CD4-positive, alpha-beta T cell (primary cell): ENCODE measurements around the gene HOXC11. TPM values are rescaled to one million over a fixed set of nuclear protein-coding genes. Genes with fewer than 3 reads are reported as not detected.

ENCODE experiments used
- ATAC-seq: fragments of 200-7000 bp; cut with Tn5 transposase; one replicate; pipeline ENCODE4 v1.10.0; 2022; ENCODE audit warnings: mild to moderate bottlenecking; ENCODE audit not compliant: poor library complexity
- CTCF ChIA-PET: fragments of 350-600 bp; sonication (Branson Sonifier 250); formaldehyde crosslinking; loops from one replicate; lab custom pipeline; 2021; ENCODE audit warnings: antibody characterized with exemption, inconsistent platforms; lab: Charles Lee
- POLR2A ChIA-PET: fragments of 350-600 bp; sonication (Branson Sonifier 250); formaldehyde crosslinking; loops from one replicate; lab custom pipeline; 2021; ENCODE audit warnings: antibody characterized with exemption, inconsistent platforms; lab: Charles Lee
- DNase-seq, 14 experiments: peaks; one replicate each; pipeline ENCODE4 v3.0.0-alpha.2; 2013 to 2020; ENCODE audit warnings: mixed read lengths in 2 of 14
- H3K27ac ChIP-seq, 2 donors: one replicate each; pipeline versions ENCODE4 v1.5.1 to v1.7.0; 2013; ENCODE audit warnings: low read length in 2 of 2, low read depth in 1 of 2, mild to moderate bottlenecking in 1 of 2
- H3K27me3 ChIP-seq, 2 experiments: 1 replicate in 1 of 2; 2 replicates in 1 of 2; pipeline versions ENCODE4 v1.6.1 to v1.7.0; 2013; ENCODE audit warnings: low read length in 2 of 2, control low read depth in 1 of 2, mild to moderate bottlenecking in 1 of 2, moderate library complexity in 1 of 2; ENCODE audit not compliant: insufficient read depth in 2 of 2, control insufficient read depth in 1 of 2
- H3K36me3 ChIP-seq: one replicate; pipeline ENCODE4 v1.6.1; 2013; ENCODE audit warnings: low read length, control low read depth; ENCODE audit not compliant: insufficient read depth
- H3K4me1 ChIP-seq: one replicate; pipeline ENCODE4 v1.6.1; 2013; ENCODE audit warnings: low read length, control low read depth; ENCODE audit not compliant: insufficient read depth
- H3K4me3 ChIP-seq: one replicate; pipeline ENCODE4 v1.5.1; 2013; ENCODE audit warnings: mild to moderate bottlenecking, low read length, moderate library complexity
- H3K9me3 ChIP-seq, 2 experiments: 1 replicate in 1 of 2; 2 replicates in 1 of 2; pipeline versions ENCODE4 v1.6.1 to v1.7.0; 2013; ENCODE audit warnings: low read length in 2 of 2, mild to moderate bottlenecking in 2 of 2, control low read depth in 1 of 2, moderate library complexity in 1 of 2; ENCODE audit not compliant: control insufficient read depth in 1 of 2, insufficient read depth in 1 of 2
- H3K27ac Mint-ChIP-seq: one replicate; pipeline ENCODE4 v1.8.0; 2020; ENCODE audit warnings: mixed read lengths
- H3K27me3 Mint-ChIP-seq: one replicate; pipeline ENCODE4 v1.8.0; 2021; ENCODE audit warnings: mixed read lengths
- H3K36me3 Mint-ChIP-seq: one replicate; pipeline ENCODE4 v1.8.0; 2021; ENCODE audit warnings: low read depth, mixed read lengths
- H3K4me1 Mint-ChIP-seq: one replicate; pipeline ENCODE4 v1.8.0; 2021; ENCODE audit warnings: low read depth, mixed read lengths
- H3K4me3 Mint-ChIP-seq: one replicate; pipeline ENCODE4 v1.8.0; 2020; ENCODE audit warnings: mild to moderate bottlenecking, mixed read lengths
- H3K9me3 Mint-ChIP-seq: one replicate; pipeline ENCODE4 v1.8.0; 2020; ENCODE audit warnings: mixed read lengths
- intact Hi-C, 2 experiments: fragments of 100-400 bp; cut with DNase I in 1 of 2; cut with micrococcal nuclease in 1 of 2; formaldehyde crosslinking; loops; one replicate each; pipeline versions ENCODE4 v1.15.1 to v1.9.0; 2023 to 2025; cut with DNase I, micrococcal nuclease
- total RNA-seq, 174 experiments: library from RNA in 2 of 174; stranded (reverse) in 2 of 174; gene quantifications; one replicate each; pipeline ENCODE4 v1.2.3 and lab custom pipeline; 2021 to 2026
- TF ChIP-seq, protein P1 (sequence below): fragments of 200-600 bp; IDR thresholded peaks from one replicate; pipeline ENCODE4 v1.8.0; 2022; ENCODE audit warnings: antibody characterized with exemption, mild to moderate bottlenecking

HOXC11 gene
- total RNA-seq, 2 experiments from 2014 or later = not detected

DNA sequence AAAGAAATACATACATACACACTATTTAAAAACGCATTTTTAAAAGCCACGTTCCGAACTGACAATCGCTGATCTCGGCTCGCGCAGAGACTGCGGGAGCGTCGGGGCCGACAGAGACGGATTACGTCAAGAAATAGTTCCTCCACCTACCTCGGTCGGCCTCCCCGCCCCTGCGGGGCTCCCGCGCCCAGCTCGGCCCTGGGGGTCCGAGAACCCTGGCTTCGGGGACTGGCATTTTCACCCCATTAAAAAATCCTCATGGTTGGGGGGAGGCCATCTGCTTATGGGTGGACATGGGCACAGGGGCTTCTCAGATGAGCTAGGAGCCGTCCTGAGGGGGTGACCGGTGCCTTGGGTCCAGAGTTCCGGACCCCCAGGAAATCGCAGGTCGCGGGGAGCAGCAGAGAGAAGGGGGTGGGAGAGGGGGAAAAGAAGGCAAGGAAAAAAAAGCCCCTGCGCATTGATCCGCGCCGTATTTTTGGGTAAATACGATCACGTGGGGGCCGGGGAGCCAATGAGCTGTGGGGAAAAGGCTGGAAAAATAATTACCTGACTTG lies 26.7 kb downstream of the HOXC11 start:
- POLR2A ChIA-PET = interaction anchor here (1.0 to 1.1 kb wide), 3 partner anchors 9 to 189 kb away, joined by 3 to 6 read pairs (median 3); partner anchors contain the start of genes HOXC8 and SMUG1
- Histone ChIP-seq H3K4me3 (peak overlapping the region; percentile 19), H3K4me1 (peaks cover 57% of the 10 kb centered on the region), H3K9me3 (peaks cover 0 to 60% of the 10 kb centered on the region in 2 experiments), H3K27ac (no peak overlapping the region), H3K36me3 (no peaks in the 10 kb centered on the region), H3K27me3 (peaks cover 96 to 98% of the 10 kb centered on the region in 2 experiments)
- CTCF ChIA-PET = interaction anchor here (0.7 to 2.0 kb wide), 5 partner anchors 33 to 208 kb away, joined by 3 to 7 read pairs (median 4); partner anchors contain the start of gene HOXC5
- ATAC-seq = peak; percentile 16
- Mint-ChIP-seq H3K27ac (no peak overlapping the region), H3K36me3 (no peaks in the 10 kb centered on the region), H3K4me1 (peaks cover 52% of the 10 kb centered on the region), H3K9me3 (no peaks in the 10 kb centered on the region), H3K4me3 (peak overlapping the region; percentile 67), H3K27me3 (peaks cover 100% of the 10 kb centered on the region)
- intact Hi-C loops = loop anchor here in 1 of 2 experiments (5.0 to 10.0 kb wide), 2 partner anchors 37 to 365 kb away; partner anchors contain the start of gene GPR84
- peak in 1 of 14 experiments; percentile 45 for DNase-seq
- TF ChIP-seq, protein P1, sequence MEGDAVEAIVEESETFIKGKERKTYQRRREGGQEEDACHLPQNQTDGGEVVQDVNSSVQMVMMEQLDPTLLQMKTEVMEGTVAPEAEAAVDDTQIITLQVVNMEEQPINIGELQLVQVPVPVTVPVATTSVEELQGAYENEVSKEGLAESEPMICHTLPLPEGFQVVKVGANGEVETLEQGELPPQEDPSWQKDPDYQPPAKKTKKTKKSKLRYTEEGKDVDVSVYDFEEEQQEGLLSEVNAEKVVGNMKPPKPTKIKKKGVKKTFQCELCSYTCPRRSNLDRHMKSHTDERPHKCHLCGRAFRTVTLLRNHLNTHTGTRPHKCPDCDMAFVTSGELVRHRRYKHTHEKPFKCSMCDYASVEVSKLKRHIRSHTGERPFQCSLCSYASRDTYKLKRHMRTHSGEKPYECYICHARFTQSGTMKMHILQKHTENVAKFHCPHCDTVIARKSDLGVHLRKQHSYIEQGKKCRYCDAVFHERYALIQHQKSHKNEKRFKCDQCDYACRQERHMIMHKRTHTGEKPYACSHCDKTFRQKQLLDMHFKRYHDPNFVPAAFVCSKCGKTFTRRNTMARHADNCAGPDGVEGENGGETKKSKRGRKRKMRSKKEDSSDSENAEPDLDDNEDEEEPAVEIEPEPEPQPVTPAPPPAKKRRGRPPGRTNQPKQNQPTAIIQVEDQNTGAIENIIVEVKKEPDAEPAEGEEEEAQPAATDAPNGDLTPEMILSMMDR = no peak

DNA sequence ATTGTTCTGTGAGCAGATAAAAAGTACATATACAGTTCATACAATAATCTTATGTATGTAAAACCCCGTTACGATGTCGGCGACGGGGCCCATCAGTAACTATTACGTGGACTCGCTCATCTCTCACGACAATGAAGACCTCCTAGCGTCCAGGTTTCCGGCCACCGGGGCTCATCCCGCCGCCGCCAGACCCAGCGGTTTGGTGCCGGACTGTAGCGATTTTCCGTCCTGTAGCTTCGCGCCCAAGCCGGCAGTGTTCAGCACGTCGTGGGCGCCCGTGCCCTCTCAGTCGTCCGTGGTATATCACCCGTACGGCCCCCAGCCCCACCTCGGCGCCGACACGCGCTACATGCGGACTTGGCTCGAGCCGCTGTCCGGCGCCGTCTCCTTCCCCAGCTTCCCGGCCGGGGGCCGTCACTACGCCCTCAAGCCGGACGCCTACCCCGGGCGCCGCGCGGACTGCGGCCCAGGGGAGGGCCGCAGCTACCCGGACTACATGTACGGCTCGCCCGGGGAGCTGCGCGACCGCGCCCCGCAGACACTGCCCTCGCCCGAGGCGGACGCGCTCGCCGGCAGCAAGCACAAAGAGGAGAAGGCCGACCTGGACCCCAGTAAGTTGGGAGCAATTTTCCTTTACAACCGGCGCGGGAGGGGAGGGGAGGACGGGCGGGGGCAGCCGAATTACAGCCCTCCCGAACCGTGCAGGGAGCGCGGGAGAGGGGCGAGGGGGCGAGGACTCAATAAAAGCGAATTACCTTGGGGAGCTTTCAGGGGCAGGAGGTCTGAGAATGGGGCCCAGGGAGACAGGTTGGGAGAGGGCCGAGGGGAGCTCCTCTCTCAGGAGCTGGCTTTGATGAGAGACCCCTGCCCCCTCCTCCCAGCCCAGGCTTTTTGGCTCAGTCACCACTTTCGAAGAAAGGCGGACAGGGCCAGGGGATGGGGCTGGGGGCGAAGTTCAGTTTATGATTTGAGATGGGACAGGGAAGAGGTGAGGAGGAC lies 27.5 kb downstream of the HOXC11 start, which contains the start of gene HOXC9:
HOXC9 (plus strand) TSS at position 46 of the 999 bp plus-strand sequence; CDS start at position 74, 28 bp downstream.
- POLR2A ChIA-PET = interaction anchor here (1.0 to 1.1 kb wide), 3 partner anchors 8 to 188 kb away, joined by 3 to 6 read pairs (median 3); partner anchors contain the start of genes HOXC8 and SMUG1
- TF ChIP-seq, protein P1 = no peak
- intact Hi-C loops = loop anchor here in 1 of 2 experiments (10.0 kb wide), 1 partner anchor 364 kb away; the partner anchor contains the start of gene GPR84
- H3K9me3 ChIP-seq = peaks cover 0 to 60% of the 10 kb centered on the region in 2 experiments
- no peak for ATAC-seq
- no peaks in the 10 kb centered on the region for H3K36me3 ChIP-seq
- H3K9me3 Mint-ChIP-seq = no peaks in the 10 kb centered on the region
- CTCF ChIA-PET = interaction anchor here (0.7 to 2.0 kb wide), 4 partner anchors 32 to 208 kb away, joined by 3 to 7 read pairs (median 4); partner anchors contain the start of gene HOXC5
- peak within 1 kb of the TSS; percentile 67 for H3K4me3 Mint-ChIP-seq
- peaks cover 96 to 98% of the 10 kb centered on the region in 2 experiments for H3K27me3 ChIP-seq
- H3K27me3 Mint-ChIP-seq = peaks cover 100% of the 10 kb centered on the region
- peaks cover 53% of the 10 kb centered on the region for H3K4me1 ChIP-seq
- no peak within 1 kb of the TSS for H3K27ac ChIP-seq
- DNase-seq = no peak
- peak within 1 kb of the TSS; percentile 19 for H3K4me3 ChIP-seq
- H3K27ac Mint-ChIP-seq = no peak within 1 kb of the TSS
- peaks cover 45% of the 10 kb centered on the region for H3K4me1 Mint-ChIP-seq
- H3K36me3 Mint-ChIP-seq = no peaks in the 10 kb centered on the region
